NK-92 (cell line): ENCODE results near the gene CHRNB4.
"Not testable (repeated sequence)": the region's sequence is repeated elsewhere in the genome, so short reads cannot be mapped to it uniquely, and the experiment has no call there.

Experiments used
- DNase-seq: peaks from one replicate; lab custom pipeline; 2025; ENCODE audit not compliant: unreplicated experiment; lab: John Stamatoyannopoulos, UW

The CHRNB4 gene, protein sequence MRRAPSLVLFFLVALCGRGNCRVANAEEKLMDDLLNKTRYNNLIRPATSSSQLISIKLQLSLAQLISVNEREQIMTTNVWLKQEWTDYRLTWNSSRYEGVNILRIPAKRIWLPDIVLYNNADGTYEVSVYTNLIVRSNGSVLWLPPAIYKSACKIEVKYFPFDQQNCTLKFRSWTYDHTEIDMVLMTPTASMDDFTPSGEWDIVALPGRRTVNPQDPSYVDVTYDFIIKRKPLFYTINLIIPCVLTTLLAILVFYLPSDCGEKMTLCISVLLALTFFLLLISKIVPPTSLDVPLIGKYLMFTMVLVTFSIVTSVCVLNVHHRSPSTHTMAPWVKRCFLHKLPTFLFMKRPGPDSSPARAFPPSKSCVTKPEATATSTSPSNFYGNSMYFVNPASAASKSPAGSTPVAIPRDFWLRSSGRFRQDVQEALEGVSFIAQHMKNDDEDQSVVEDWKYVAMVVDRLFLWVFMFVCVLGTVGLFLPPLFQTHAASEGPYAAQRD

DNA sequence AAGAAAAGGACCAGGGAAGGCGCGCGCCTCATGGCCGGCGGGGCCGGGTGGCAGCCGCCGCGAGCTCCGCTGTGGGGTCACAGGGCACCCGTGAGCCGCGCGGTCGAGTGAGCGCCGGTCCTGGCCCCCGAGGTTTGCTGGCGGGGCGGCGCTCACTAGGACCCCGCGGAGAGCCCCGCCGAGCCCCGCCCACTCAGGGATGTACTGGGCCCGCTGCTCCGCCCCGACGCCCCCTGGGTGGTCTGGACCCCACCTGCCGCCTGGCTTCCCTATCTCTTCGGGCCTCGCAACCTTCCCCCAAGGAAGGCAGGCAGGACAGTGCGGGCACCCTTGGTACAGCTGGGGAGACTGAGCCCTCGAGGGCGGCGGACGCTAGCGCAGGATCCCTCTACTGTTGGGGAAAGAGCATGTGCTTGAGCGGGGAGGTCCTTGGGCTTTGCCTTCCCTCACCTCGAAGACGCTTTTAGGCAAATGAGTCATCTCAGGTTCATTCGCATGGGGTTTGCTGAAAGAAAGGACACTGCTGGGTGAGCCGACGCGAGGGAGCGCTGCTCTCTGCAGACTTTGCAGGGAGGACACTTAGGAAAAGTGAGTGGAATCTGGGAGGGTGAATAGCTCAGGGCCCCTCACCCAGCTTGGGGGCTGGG lies at the start of gene CHRNB4:
Gene CHRNB4, minus strand, starts transcription at position 109 of the 647 bp plus-strand sequence. Its CDS starts 77 bp downstream, at position 32.
- DNase-seq: no peak

GRCh38 chr15:78689626-78690025 lies 48.6 kb upstream of the CHRNB4 start:
- no peak for DNase-seq

GRCh38 chr15:78685925-78686324 lies 44.9 kb upstream of the CHRNB4 start:
- DNase-seq: no peak

GRCh38 chr15:78685159-78685921 lies 44.3 kb upstream of the CHRNB4 start:
- no peak for DNase-seq

DNA sequence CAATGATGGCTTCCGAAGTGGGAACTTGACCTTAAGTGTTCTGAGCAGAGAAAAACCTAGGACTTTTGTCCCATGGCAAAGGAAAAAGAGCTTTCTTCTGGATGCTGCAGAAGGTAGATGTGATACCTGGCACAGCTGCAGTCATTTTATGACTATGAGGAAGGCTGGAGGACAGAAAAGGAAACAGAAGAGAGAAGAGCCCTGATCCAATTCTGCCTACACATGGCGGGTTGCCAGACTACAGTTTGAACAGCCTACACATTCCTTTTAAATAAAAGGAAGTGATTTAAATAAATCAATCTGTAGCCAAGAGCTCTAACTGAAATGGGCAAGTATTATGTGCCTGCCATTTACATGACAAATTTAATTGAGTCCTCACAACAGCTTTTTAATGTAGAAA lies 43.6 kb upstream of the CHRNB4 start:
- DNase-seq: no peak

DNA sequence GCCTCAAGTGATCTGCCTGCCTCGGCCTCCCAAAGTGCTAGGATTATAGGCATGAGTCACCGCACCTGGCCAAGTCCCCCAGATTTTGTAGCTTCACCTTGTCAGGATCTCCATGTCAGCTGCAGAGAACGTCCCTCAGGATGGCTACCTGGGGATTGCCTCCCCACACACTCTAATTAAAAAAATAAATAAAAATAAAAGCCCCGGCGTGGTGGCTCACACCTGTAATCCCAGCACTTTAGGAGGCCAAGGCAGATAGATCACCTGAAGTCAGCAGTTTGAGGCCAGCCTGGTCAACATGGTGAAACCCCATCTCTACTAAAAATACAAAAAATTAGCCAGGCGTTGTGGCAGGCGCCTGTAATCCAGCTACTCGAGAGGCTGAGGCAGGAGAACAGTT lies 42.6 kb upstream of the CHRNB4 start:
- not testable (repeated sequence) for DNase-seq

- no peak for DNase-seq
Observed at GRCh38 chr15:78682693-78683410, 41.8 kb upstream of the CHRNB4 start.

DNA sequence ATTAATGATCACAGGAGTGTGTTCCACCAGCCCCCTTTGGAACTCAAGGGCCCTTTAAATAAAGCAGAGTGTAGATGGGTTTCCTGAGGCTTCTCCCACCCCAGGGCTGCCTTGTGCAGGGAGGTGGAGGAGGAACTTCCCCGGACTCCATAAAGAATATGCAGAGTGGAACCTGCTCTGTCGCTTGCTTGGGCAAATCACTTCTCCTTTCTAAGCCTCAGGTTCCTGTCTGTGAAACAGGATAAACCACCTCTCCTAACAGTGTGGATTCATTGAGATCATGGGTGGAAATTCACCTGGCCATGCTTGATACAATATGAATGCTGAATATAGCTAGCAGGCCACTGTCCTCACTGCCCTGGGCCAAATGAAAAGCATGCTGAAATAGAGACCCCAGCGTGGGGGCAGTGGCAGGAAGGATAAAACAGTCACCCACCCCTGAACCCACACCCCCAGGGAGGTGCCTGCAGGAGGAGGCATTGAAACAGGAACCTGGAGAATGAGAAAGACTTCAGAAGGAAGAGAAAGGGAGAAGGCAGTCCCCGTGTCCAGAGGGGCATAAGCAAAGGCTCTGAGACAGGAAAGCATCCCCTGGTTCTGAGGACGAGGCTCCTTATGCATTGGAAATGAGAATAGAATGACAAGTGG lies 41.1 kb upstream of the CHRNB4 start:
- DNase-seq: no peak

- DNase-seq: no peak
Observed at GRCh38 chr15:78681281-78682003, 40.4 kb upstream of the CHRNB4 start.

DNA sequence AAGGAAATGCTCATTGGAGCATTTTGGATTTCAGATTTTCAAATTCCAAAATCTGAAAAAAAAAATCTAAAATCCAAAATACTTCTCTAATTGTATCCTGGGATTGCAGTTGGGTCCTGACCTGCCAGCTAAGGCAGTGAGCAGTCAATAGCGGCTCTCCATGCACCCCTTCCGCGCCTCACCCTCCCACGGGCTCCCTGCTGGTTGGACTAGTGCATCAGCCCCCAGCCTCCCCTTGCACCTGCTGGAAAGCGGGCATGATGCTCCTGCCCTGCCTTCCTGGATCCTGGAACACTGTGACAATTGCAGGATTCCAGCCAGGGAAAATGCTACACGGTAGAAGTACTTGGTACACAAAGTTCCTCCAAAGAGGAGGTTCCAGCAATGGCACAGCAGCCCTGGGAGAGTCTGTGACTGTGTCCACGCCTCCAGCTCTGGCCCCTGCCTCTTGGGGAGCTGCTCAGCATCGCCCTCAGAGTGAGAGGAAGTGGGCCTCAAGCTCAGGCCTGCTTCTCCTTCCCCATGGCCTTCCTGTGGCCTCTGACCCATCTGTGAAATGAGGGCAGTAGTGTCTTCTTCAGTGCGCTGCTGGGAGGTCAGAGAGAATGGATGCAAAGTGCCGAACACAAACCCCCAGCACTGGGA lies 39.5 kb upstream of the CHRNB4 start:
- DNase-seq: no peak

GRCh38 chr15:78679089-78679511 lies 38.1 kb upstream of the CHRNB4 start:
- no peak for DNase-seq

GRCh38 chr15:78676424-78677110 lies 35.6 kb upstream of the CHRNB4 start:
- no peak for DNase-seq

DNA sequence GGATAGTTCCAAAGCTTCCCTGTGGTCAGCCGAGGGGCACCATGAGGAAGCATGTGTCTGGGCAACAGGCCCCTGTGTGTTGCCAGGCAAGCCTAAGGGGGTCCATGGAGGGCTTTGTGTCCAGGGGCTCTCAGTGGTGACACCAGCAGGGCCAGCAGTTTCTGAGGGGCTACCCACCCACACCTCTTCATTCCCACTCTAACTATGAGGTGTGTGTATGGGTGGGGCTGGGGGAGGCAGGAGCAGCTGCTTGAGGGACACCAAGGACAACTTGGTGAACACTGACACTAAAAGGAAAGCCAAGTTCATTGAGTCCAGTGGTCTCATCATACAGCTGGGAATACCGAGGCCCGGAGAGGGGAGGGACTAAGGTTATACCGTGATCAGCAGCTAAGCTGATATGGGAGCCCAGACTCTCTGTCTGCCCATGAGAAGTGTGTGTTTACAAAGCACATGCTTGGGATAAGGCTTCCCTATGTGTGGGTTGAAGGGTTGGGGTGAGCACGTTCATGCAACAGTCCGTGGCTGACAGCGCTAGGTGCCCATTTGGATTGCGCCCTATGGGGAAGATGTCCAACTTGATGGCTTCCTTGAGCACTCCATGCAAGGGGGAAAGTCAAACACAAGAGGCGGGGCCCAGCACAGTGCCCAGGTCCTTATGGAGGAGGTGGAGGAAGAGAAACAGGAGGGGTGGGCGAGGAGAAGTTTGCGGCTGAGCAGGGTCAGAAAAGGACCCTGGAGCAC lies 34.8 kb upstream of the CHRNB4 start:
- DNase-seq: no peak

DNA sequence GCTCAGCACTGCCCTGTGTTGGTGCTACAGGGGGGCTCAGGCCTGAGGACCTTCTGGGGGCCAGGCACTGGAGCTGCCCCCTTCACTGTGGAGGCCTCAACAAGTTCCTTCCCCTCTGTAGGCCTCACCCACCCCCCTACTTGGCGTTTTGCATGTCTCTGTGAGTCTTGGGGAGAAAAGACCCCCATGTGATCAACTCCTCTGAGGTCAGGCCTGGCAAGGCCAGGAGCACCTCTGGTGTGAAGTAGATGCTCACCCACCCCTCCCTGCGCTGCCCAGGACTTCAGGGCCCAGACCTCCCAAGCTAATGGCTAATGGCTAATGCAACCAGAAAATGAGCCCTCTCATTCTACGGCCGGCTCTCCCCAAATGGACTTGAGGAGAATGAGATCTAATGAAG lies 34.2 kb upstream of the CHRNB4 start:
- no peak for DNase-seq

- DNase-seq: no peak
Observed at GRCh38 chr15:78673917-78674444, 33.0 kb upstream of the CHRNB4 start.

- DNase-seq: no peak
Observed at GRCh38 chr15:78673476-78673875, 32.5 kb upstream of the CHRNB4 start.

GRCh38 chr15:78672285-78673014 lies 31.4 kb upstream of the CHRNB4 start:
- DNase-seq: no peak
